ENCODE results near the gene WDR88.
"Not testable (repeated sequence)": the region's sequence is repeated elsewhere in the genome, so short reads cannot be mapped to it uniquely, and the experiment has no call there.

WDR88 gene

GRCh38 chr19:33130433-33130832 is 1.5 kb upstream of the WDR88 start:
- Histone ChIP-seq H3K27ac (ENCODE audit: low read depth, low read length) (no peak overlapping the region), H3K4me3 (ENCODE audit: low read depth, low read length) (no peak overlapping the region), H3K9ac (ENCODE audit: low read length) (no peak overlapping the region), H3K4me1 (ENCODE audit: control insufficient read depth, insufficient read depth, low read length) (peaks cover 5% of the 10 kb centered on the region), H3K27me3 (ENCODE audit: control insufficient read depth, insufficient read depth, low read length) (no peaks in the 10 kb centered on the region), H3K36me3 (ENCODE audit: control insufficient read depth, insufficient read depth, low read length) (peaks cover 26% of the 10 kb centered on the region), H3K9me3 (ENCODE audit: control insufficient read depth, insufficient read depth, low read depth, low read length) (no peaks in the 10 kb centered on the region)

- peaks cover 15% of the 10 kb centered on the region for H3K36me3 ChIP-seq (ENCODE audit: control insufficient read depth, insufficient read depth, low read length)
- no peak overlapping the region for H3K27ac ChIP-seq (ENCODE audit: low read depth, low read length)
- H3K9me3 ChIP-seq (ENCODE audit: control insufficient read depth, insufficient read depth, low read depth, low read length) = no peaks in the 10 kb centered on the region
- H3K27me3 ChIP-seq (ENCODE audit: control insufficient read depth, insufficient read depth, low read length) = no peaks in the 10 kb centered on the region
- no peak overlapping the region for H3K9ac ChIP-seq (ENCODE audit: low read length)
- H3K4me1 ChIP-seq (ENCODE audit: control insufficient read depth, insufficient read depth, low read length) = peaks cover 5% of the 10 kb centered on the region
- H3K4me3 ChIP-seq (ENCODE audit: low read depth, low read length) = no peak overlapping the region
These were observed 511 bp downstream of the WDR88 start for GRCh38 chr19:33132425-33132824.

- peaks cover 10% of the 10 kb centered on the region; the same call in 1 of the 2 replicates for H3K36me3 ChIP-seq (ENCODE audit: control insufficient read depth, insufficient read depth, low read length)
- H3K9me3 ChIP-seq (ENCODE audit: control insufficient read depth, insufficient read depth, low read depth, low read length) = no peaks in the 10 kb centered on the region
- H3K9ac ChIP-seq (ENCODE audit: low read length) = no peak overlapping the region
- peaks cover 5% of the 10 kb centered on the region for H3K4me1 ChIP-seq (ENCODE audit: control insufficient read depth, insufficient read depth, low read length)
- no peak overlapping the region for H3K27ac ChIP-seq (ENCODE audit: low read depth, low read length)
- H3K27me3 ChIP-seq (ENCODE audit: control insufficient read depth, insufficient read depth, low read length) = no peaks in the 10 kb centered on the region
- H3K4me3 ChIP-seq (ENCODE audit: low read depth, low read length) = no peak overlapping the region
These were observed 1.6 kb downstream of the WDR88 start for GRCh38 chr19:33133438-33134031.

DNA sequence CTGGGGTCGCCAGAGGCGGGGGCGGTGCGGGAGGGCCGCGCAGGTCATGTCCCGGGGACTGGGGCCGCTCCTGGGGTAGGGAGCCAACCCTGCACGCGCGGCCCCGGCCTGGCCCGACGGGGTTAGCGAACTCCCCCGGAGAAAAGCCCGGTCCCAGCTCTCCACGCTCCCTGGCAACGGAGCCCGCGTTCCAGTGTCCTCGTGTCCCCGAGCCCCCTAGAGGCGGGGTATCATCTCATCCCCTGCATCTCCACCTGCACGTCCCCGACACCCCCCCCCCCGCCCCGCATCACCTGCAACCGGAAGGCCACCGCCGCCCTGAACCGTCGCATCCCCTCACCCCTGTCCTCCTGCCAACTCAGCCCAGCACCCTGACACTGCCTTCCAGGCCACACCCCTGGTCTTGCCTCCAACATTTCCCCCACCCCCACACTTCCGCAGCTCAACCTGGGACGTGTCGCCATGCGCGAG is 2.7 kb downstream of the WDR88 start:
- Histone ChIP-seq H3K4me3 (ENCODE audit: low read depth, low read length) (0 out of 2 replicates have a peak overlapping the region, but pooled peaks have one; percentile 21), H3K27ac (ENCODE audit: low read depth, low read length) (no peak overlapping the region)

GRCh38 chr19:33139165-33139564 is 7.3 kb downstream of the WDR88 start:
- peaks cover 4% of the 10 kb centered on the region; the same call in 1 of the 2 replicates for H3K4me1 ChIP-seq (ENCODE audit: control insufficient read depth, insufficient read depth, low read length)
- no peak overlapping the region for H3K9ac ChIP-seq (ENCODE audit: low read length)
- H3K27me3 ChIP-seq (ENCODE audit: control insufficient read depth, insufficient read depth, low read length) = no peaks in the 10 kb centered on the region
- H3K4me3 ChIP-seq (ENCODE audit: low read depth, low read length) = no peak overlapping the region
- no peaks in the 10 kb centered on the region for H3K36me3 ChIP-seq (ENCODE audit: control insufficient read depth, insufficient read depth, low read length)
- no peak overlapping the region for H3K27ac ChIP-seq (ENCODE audit: low read depth, low read length)
- H3K9me3 ChIP-seq (ENCODE audit: control insufficient read depth, insufficient read depth, low read depth, low read length) = no peaks in the 10 kb centered on the region

More for the DNA sequence above, 2.7 kb downstream of the WDR88 start:
- Histone ChIP-seq H3K9ac (ENCODE audit: low read length) (no peak overlapping the region), H3K9me3 (ENCODE audit: control insufficient read depth, insufficient read depth, low read depth, low read length) (no peaks in the 10 kb centered on the region), H3K36me3 (ENCODE audit: control insufficient read depth, insufficient read depth, low read length) (peaks cover 7% of the 10 kb centered on the region; the same call in 1 of the 2 replicates), H3K4me1 (ENCODE audit: control insufficient read depth, insufficient read depth, low read length) (peaks cover 10% of the 10 kb centered on the region), H3K27me3 (ENCODE audit: control insufficient read depth, insufficient read depth, low read length) (no peaks in the 10 kb centered on the region)

DNA sequence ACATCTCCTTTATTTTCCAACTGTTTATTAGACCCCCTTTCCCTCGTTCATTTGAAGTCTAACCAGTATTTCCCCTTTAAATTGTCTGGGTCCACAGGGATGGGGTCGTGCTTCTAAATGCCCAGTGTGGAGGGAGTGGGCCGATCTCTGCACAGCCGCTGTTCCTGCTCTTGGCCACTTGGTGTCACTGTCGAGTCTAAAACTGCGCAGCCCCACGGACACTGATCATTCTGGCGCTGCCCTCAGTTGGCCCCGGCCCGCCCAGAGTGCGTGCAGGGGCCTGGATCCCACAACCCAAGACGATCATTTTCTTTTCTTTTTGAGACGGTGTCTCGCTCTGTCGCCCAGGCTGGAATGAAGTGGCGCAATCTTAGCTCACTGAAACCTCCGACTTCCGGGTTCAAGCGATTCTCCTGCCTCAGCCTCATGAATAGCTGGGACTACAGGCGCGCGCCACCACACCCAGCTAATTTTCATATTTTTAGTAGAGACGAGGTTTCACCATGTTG is 12.0 kb downstream of the WDR88 start:
- Histone ChIP-seq H3K9me3 (ENCODE audit: control insufficient read depth, insufficient read depth, low read depth, low read length) (no peaks in the 10 kb centered on the region), H3K4me1 (ENCODE audit: control insufficient read depth, insufficient read depth, low read length) (peaks cover 4% of the 10 kb centered on the region; the same call in 1 of the 2 replicates), H3K27me3 (ENCODE audit: control insufficient read depth, insufficient read depth, low read length) (no peaks in the 10 kb centered on the region), H3K4me3 (ENCODE audit: low read depth, low read length) (no peak overlapping the region), H3K9ac (ENCODE audit: low read length) (no peak overlapping the region), H3K27ac (ENCODE audit: low read depth, low read length) (no peak overlapping the region), H3K36me3 (ENCODE audit: control insufficient read depth, insufficient read depth, low read length) (no peaks in the 10 kb centered on the region)

GRCh38 chr19:33146209-33146608 is 14.3 kb downstream of the WDR88 start:
- Histone ChIP-seq H3K27ac (ENCODE audit: low read depth, low read length) (no peak overlapping the region), H3K27me3 (ENCODE audit: control insufficient read depth, insufficient read depth, low read length) (no peaks in the 10 kb centered on the region), H3K4me3 (ENCODE audit: low read depth, low read length) (no peak overlapping the region), H3K9ac (ENCODE audit: low read length) (no peak overlapping the region), H3K4me1 (ENCODE audit: control insufficient read depth, insufficient read depth, low read length) (no peaks in the 10 kb centered on the region), H3K36me3 (ENCODE audit: control insufficient read depth, insufficient read depth, low read length) (no peaks in the 10 kb centered on the region), H3K9me3 (ENCODE audit: control insufficient read depth, insufficient read depth, low read depth, low read length) (no peaks in the 10 kb centered on the region)

DNA sequence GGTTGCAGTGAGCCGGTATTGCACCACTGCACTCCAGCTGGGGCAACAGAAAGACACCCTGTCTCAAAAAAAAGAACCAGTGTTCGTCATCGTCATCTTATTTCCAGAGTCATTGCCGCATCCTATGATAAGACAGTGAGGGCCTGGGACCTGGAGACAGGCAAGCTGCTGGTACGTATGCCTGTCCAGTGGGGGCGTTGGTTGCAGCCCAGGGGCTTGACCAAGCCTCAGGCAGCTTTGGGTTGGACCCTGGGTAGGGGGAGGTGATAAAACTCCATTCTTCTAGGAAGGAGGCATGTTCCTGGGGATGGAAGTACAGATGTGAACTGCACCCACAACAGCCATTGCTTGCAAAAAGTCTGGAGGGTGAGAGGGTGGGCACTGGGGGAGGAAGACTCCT is 15.6 kb downstream of the WDR88 start:
- Histone ChIP-seq H3K36me3 (ENCODE audit: control insufficient read depth, insufficient read depth, low read length) (no peaks in the 10 kb centered on the region), H3K4me3 (ENCODE audit: low read depth, low read length) (no peak overlapping the region), H3K27ac (ENCODE audit: low read depth, low read length) (no peak overlapping the region), H3K9me3 (ENCODE audit: control insufficient read depth, insufficient read depth, low read depth, low read length) (no peaks in the 10 kb centered on the region), H3K4me1 (ENCODE audit: control insufficient read depth, insufficient read depth, low read length) (no peaks in the 10 kb centered on the region), H3K27me3 (ENCODE audit: control insufficient read depth, insufficient read depth, low read length) (no peaks in the 10 kb centered on the region), H3K9ac (ENCODE audit: low read length) (no peak overlapping the region)

DNA sequence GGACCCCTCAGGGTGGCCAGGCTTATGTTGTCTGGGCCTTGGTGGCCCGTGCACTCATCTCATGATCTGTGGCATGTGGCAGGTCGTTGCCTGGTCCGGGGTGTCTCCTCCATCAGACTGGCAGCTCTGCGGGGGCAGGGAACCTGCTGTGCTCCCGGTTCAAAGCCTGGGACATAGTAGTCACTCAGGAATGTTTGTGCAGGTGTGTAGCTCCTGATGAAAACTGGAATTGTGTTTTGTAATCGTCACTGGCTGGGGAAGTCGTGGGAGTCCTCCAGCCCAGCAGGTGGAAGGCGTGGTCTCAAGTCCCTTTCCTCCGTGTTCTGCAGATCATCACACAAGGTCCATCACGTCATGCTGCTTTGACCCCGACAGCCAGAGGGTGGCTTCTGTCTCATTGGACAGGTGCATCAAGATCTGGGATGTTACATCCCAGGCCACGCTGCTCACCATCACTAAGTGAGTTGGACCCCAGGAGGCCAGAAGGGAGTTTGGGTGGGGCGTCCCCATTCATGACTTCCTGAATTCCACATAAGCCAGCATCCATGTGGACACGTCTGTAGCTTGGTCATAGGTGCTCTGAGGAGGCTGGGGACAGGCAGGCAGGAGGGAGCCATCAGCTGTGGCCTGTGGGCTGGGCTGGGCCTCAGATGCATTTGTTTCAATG is 19.1 kb downstream of the WDR88 start:
- Histone ChIP-seq H3K27me3 (ENCODE audit: control insufficient read depth, insufficient read depth, low read length) (no peaks in the 10 kb centered on the region), H3K4me3 (ENCODE audit: low read depth, low read length) (no peak overlapping the region), H3K36me3 (ENCODE audit: control insufficient read depth, insufficient read depth, low read length) (no peaks in the 10 kb centered on the region), H3K27ac (ENCODE audit: low read depth, low read length) (no peak overlapping the region), H3K9me3 (ENCODE audit: control insufficient read depth, insufficient read depth, low read depth, low read length) (no peaks in the 10 kb centered on the region), H3K9ac (ENCODE audit: low read length) (no peak overlapping the region), H3K4me1 (ENCODE audit: control insufficient read depth, insufficient read depth, low read length) (no peaks in the 10 kb centered on the region)

DNA sequence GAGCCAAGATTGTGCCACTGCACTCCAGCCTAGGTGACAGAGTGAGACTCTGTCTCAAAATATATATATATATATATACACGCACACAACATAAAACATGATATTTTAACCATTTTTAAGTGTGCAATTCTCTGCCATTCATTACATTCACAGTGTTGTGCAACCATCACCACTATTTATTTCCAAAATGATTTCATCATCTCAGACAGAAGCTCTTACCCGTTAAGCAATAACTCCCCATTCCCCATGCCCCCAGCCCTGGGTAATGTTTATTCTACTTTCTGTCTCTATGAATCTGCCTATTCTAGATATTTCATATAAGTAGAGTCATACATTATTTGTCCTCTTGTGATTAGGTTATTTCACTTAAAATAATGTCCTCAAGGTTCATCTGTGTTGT is 20.3 kb downstream of the WDR88 start:
- H3K9ac ChIP-seq (ENCODE audit: low read length) = no peak overlapping the region
- H3K27ac ChIP-seq (ENCODE audit: low read depth, low read length) = no peak overlapping the region
- H3K9me3 ChIP-seq (ENCODE audit: control insufficient read depth, insufficient read depth, low read depth, low read length) = no peaks in the 10 kb centered on the region
- no peaks in the 10 kb centered on the region for H3K27me3 ChIP-seq (ENCODE audit: control insufficient read depth, insufficient read depth, low read length)
- no peak overlapping the region for H3K4me3 ChIP-seq (ENCODE audit: low read depth, low read length)
- no peaks in the 10 kb centered on the region for H3K4me1 ChIP-seq (ENCODE audit: control insufficient read depth, insufficient read depth, low read length)
- no peaks in the 10 kb centered on the region for H3K36me3 ChIP-seq (ENCODE audit: control insufficient read depth, insufficient read depth, low read length)

DNA sequence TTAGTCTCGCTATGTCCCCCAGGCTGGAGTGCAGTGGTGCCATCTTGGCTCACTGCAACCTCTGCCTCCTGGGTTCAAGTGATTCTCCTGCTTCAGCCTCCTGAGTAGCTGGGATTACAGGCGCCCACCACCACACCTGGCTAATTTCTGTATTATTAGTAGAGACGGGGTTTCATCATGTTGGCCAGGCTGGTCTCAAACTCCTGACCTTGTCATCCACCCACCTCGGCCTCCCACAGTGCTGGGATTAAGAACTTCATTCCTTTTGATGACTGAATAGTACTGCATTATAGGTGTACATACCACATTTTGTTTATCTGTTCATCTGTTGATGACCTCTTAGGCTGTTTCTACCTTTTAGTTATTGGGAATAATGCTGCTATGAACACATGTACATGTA is 20.7 kb downstream of the WDR88 start:
- H3K4me3 ChIP-seq (ENCODE audit: low read depth, low read length); H3K9ac ChIP-seq (ENCODE audit: low read length); H3K27ac ChIP-seq (ENCODE audit: low read depth, low read length); H3K36me3 ChIP-seq (ENCODE audit: control insufficient read depth, insufficient read depth, low read length); H3K9me3 ChIP-seq (ENCODE audit: control insufficient read depth, insufficient read depth, low read depth, low read length); H3K27me3 ChIP-seq (ENCODE audit: control insufficient read depth, insufficient read depth, low read length); H3K4me1 ChIP-seq (ENCODE audit: control insufficient read depth, insufficient read depth, low read length): not testable (repeated sequence)

Measured in HUES6 (cell line).